NT2/D1 (cell line): ENCODE results near the gene CCDC93.

Source experiments
- SUZ12 ChIP-seq: IDR thresholded peaks from 2 replicates; pipeline ENCODE4 v1.6.1; 2011; ENCODE audit not compliant: insufficient read length, insufficient read depth; ENCODE audit errors: extremely low read depth
- YY1 ChIP-seq: IDR thresholded peaks from 2 replicates; pipeline ENCODE4 v1.6.1; 2011; ENCODE audit not compliant: insufficient read length, insufficient read depth
- ZNF274 ChIP-seq: IDR thresholded peaks from 2 replicates; pipeline ENCODE4 v1.6.1; 2011; ENCODE audit warnings: mild to moderate bottlenecking, low read depth, low read length

- no peak for TF ChIP-seq ZNF274
- no peak for TF ChIP-seq YY1
- TF ChIP-seq SUZ12: no peak
Observed at GRCh38 chr2:118052474-118052873, 38.6 kb upstream of the CCDC93 start.
